GM18520 (cell line): ENCODE results near the gene PEAR1.

ENCODE experiments used
- ATAC-seq: cut with Tn5 transposase; IDR thresholded peaks from one replicate; pipeline ENCODE4 v1.9.1; 2021; ENCODE audit not compliant: unreplicated experiment

Gene PEAR1

GRCh38 chr1:156882543-156882942, 11.0 kb upstream of the PEAR1 start:
- no peak for ATAC-seq

DNA sequence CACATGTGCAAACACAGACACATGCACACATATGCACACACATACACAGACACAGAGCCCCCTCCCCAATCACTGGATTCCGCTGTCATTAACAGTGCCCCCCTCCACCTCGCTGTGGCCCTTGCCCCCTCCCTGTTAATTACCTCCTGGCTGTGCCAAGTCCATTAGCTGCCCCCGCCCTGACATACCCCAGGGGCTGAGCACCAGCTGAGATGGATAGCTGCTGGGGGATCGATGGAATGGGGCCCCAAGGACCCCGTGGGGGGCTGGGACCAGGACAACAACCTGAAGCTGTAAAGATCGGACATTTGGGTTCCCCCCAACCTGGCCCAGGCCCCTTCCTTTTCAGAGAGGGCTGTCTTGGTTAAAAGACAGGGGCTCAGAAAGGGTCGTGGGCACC, 9.6 kb upstream of the PEAR1 start:
- no peak for ATAC-seq

- ATAC-seq, result no peak
These were observed 8.8 kb upstream of the PEAR1 start for GRCh38 chr1:156884560-156885184.

GRCh38 chr1:156885314-156885713, 8.2 kb upstream of the PEAR1 start:
- no peak for ATAC-seq

DNA sequence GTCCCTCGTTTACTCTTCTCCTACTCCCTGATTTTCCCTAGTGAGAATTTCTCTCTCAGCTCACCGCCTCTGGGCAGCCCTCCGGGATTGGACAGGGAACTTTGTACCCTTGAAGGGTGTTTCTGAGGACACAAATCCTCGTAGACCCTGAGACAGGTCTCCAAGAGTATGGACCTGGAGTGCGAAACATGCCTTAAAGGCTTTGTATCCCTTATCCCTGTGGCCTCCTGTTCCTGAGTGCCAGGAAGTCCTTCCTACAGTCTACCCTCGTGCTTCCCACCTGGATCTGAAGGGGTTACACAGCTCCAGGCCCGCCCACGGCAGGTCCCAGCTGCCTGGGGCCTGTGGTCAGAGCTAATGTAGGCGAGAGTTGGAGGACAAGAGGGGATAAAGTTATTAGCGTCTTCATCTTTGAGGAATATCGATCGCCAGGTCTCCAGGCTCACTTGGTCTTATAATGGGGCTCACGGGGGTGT, 7.6 kb upstream of the PEAR1 start:
- no peak for ATAC-seq

GRCh38 chr1:156886583-156887281, 6.8 kb upstream of the PEAR1 start:
- ATAC-seq, result no peak

GRCh38 chr1:156887317-156887716, 6.2 kb upstream of the PEAR1 start:
- ATAC-seq, result no peak

- no peak for ATAC-seq
These were observed 5.8 kb upstream of the PEAR1 start for GRCh38 chr1:156887734-156888133.

DNA sequence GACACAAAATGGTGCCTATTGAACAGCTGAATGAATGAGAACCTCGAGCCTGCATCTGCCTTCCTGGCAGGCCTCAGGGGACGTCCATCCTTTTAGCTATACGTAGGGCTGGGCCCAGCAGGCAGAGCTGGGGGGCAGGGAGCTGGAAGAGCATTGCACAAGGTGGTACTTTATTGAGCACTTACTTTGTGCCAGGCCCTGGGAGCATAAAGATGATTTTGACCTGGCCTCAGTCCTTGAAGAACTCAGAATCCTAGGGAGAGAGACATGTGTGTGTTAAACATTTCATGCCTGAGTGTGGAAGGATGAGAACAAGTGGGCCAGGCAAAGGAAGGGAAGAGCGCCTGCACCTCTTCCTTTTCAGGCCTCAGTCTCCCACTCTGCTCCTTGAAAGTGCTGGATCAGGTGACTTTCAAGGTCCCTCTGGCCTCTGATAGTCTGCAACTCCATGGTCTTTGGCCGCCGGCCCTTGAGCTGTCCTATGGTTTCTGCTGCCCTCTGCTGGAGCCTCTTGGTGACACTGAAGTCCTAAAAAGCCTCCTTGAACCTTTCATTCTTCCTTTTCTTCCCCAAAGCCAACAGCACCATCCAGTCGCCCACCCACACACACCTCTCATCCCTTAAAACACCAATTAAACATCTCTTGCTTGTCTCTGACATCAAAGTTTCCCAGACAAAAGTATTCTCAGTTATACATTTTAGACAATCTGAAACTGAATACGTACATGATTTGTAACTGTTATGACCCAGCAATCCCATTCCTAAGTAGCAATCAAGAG, 3.5 kb upstream of the PEAR1 start:
- ATAC-seq, result no peak

DNA sequence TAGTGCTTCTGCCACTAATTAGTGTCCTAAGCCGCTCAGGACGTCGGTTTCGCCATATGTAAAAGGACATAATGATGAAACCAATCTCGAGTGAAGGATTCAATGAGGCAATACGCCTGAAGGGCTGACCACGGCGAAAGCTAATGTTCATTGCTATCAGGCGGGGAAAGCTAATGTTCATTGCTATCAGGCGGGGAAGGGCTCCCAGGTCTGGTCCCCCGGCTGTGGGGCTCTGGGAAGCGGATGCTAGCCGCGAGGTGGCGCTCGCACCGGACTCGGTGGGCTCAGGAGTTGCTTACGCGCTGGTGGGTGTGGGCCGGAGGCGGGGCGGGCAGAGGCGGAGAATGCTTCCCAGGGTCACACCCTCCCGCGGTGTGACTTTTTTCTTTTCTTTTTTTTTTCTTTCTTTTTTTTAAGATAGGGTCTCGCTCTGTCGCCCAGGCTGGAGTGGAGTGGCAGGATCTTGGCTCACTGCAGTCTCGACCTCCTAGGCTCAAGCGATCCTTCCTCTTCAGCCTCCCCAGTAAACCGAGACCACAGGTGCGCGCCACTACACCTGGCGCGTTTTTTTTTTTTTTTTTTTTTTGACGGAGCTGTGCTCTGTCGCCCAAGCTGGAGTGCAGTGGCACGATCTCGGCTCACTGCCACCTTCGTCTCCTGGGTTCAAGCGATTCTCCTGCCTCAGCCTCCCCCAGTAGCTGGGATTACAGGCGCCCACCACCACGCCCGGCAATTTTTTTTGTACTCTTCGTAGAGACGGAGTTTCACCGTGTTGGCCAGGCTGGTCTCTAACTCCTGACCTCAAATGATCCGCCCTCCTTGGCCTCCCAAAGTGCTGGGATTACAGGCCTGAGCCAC, 1.1 kb upstream of the PEAR1 start:
- no peak for ATAC-seq

GRCh38 chr1:156894001-156894400, 483 bp downstream of the PEAR1 start:
- ATAC-seq, result no peak

DNA sequence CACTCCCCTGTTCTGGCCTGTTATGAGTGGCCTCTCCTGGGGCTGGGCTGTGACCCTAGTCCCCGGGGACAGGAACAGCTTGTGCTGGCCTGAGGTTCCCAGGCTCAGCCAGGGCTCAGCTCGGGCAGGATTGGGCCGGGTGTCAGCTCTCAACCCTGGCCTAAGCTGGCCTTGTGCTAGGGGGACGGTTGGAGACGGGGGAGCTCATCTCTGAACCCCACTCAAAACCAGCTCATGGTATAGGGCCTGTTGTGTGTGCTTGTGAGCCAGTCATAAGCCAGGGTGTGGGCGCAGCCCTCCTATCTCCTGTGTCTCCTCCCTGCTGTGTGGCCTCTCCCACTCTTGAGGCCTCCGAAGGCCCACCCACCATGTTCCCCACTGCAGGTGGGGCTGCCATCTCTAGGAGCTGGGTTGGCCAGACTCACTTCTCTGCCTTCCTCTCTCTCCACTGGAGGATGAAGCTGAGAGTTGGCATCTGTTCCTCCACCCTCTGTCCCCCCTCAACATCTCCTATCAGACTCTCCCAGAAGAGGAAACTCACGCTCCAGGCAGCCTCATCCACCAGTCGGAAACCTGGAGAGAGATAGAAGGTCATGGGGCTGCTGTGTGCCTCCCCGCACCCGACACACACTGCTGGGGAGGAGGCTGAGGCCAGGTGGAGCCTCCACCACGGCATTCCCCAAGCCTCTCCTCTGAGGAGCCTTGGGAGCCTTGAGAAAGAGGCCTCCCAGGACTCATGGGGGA, 1.4 kb downstream of the PEAR1 start:
- ATAC-seq, result no peak

DNA sequence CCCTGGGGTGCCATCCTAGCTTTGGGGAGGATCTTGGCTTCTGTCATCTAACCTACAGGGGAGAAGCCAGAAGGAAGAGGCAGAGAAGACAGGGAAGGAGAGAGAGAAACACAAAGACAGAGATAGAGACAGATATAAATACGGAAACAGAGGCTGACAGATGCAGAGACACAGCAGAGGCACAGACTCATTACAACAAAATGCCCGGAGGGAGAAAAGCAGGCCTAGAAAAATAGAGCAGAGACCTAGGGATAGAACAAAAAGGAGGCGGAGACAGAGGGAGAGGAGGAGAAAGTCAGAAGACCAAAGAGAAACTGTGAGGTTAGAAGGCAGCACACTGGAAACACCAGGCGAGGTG, 1.9 kb downstream of the PEAR1 start:
- ATAC-seq, result no peak

DNA sequence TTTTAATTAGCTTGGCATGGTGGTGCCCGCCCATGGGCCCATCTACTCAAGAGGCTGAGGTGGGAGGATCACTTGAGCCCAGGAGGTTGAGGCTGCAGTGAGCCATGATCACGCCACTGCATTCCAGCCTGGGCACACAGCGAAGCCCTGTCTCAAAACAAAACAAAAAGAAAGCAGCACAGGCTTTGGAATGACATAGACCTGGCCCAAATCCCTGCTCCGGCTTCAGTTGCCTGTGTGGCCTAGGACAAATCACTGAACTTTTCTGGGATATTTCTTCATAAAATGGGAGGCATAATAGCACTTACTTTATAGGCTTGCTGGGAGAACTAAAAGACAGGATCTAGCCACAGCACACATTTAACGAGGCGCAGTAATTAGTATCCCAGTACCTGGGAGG, 2.4 kb downstream of the PEAR1 start:
- ATAC-seq, result no peak

GRCh38 chr1:156896490-156897033, 3.0 kb downstream of the PEAR1 start:
- no peak for ATAC-seq

DNA sequence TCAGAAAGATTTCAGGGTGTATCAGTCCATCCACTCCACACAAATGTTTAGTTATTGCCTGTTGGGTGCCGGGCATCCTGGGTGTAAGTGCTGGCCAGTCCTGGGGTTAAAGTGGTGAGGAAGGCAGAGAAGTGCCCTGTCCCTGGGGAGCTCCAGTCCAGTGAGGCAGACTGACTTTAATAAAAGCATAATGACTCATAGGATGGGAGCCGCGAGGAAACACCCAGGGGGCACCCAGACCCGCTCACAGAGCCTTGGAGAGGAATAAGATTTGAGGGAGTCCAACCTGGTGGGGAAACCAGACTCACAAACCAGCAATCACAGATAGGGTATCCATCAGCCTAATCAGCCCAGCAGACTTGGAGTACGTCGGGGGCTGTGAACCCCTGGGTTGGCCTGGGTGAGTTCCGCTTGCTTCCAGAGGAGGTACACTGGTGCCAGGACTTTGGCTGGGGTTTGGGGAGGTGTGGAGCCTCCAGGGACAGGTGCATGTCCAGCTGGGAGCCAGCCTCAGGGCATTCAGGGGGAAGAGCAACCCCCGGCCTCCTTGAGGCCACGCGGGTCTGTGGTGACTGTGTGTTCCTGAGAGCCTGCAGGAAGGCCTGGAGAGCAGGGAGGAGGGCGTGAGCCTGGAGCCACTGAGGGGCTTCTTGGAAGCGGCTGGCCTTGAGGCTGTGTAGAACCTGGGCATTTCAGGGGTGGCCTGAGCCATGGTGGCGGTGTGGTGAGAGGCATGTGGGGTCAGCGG, 3.7 kb downstream of the PEAR1 start:
- no peak for ATAC-seq

- ATAC-seq, result no peak
These were observed 4.6 kb downstream of the PEAR1 start for GRCh38 chr1:156898161-156898566.

- no peak for ATAC-seq
These were observed 5.6 kb downstream of the PEAR1 start for GRCh38 chr1:156898971-156899664.
